ENCODE data around the gene NTSR2. TPM values are rescaled to one million over a fixed set of nuclear protein-coding genes. Genes with fewer than 3 reads are reported as not detected.

Gene NTSR2
- total RNA-seq, 1 donor from 2014 or later = not detected

DNA sequence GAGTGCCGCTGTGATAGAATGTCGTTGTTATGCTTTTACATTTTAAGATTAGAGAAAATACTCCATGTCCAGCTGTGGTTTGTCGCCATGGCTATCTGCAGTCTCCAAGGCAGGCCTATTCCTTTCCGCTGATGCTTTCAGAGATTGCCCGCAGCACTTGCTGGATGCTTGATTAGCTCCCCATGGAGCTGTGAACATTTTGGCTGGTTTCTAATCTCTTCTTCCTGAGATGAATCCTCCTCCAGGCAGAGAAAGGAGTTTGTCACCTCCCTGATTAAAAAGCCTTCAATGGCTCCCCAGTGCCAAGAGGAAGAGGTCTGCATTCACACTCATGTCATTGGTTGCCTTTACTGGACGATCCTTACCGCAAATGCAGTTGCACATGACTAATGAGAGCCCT is 43.8 kb upstream of the NTSR2 start:
- Mint-ChIP-seq H3K36me3 (no peaks in the 10 kb centered on the region), H3K4me3 (no peak overlapping the region), H3K4me1 (peaks cover 32% of the 10 kb centered on the region), H3K9me3 (no peaks in the 10 kb centered on the region), H3K27me3 (ENCODE audit: insufficient read depth, low read depth) (peaks cover 6% of the 10 kb centered on the region), H3K27ac (peak overlapping the region; percentile 34)
- Histone ChIP-seq H2AFZ (replicated peaks) (no peak overlapping the region), H3K4me1 (no peaks in the 10 kb centered on the region), H3K4me3 (no peak overlapping the region), H3K9ac (no peak overlapping the region), H4K20me1 (ENCODE audit: low read depth) (no peaks in the 10 kb centered on the region), H3K9me3 (ENCODE audit: low read depth) (no peaks in the 10 kb centered on the region), H3K36me3 (no peaks in the 10 kb centered on the region), H3K4me2 (no peak overlapping the region), H3K27ac (no peak overlapping the region), H3F3A (ENCODE audit: low read depth) (no peaks in the 10 kb centered on the region), H3K27me3 (no peaks in the 10 kb centered on the region), H3K79me2 (ENCODE audit: low read depth) (no peaks in the 10 kb centered on the region)
- no peak for TF ChIP-seq EZH2phosphoT487 (IDR thresholded peaks at IDR 0.05)
- TF ChIP-seq CTCF (IDR thresholded peaks at IDR 0.05) = no peak
- no peak for TF ChIP-seq EZH2 (IDR thresholded peaks at IDR 0.05)
- peak; percentile 14 for DNase-seq (ENCODE audit: low spot score)

GRCh38 chr2:11712866-11713265 is 42.9 kb upstream of the NTSR2 start:
- Mint-ChIP-seq H3K9me3 (no peaks in the 10 kb centered on the region), H3K36me3 (no peaks in the 10 kb centered on the region), H3K27me3 (ENCODE audit: insufficient read depth, low read depth) (peaks cover 8% of the 10 kb centered on the region), H3K4me3 (no peak overlapping the region), H3K4me1 (peaks cover 31% of the 10 kb centered on the region), H3K27ac (no peak overlapping the region)
- DNase-seq (ENCODE audit: low spot score) = no peak
- Histone ChIP-seq H3K4me3 (no peak overlapping the region), H3K27ac (no peak overlapping the region), H4K20me1 (ENCODE audit: low read depth) (no peaks in the 10 kb centered on the region), H3K79me2 (ENCODE audit: low read depth) (no peaks in the 10 kb centered on the region), H3K4me1 (no peaks in the 10 kb centered on the region), H2AFZ (replicated peaks) (no peak overlapping the region), H3K9ac (no peak overlapping the region), H3K9me3 (ENCODE audit: low read depth) (no peaks in the 10 kb centered on the region), H3K27me3 (no peaks in the 10 kb centered on the region), H3F3A (ENCODE audit: low read depth) (no peaks in the 10 kb centered on the region), H3K4me2 (no peak overlapping the region), H3K36me3 (no peaks in the 10 kb centered on the region)
- TF ChIP-seq CTCF (IDR thresholded peaks at IDR 0.05) (no peak), EZH2 (IDR thresholded peaks at IDR 0.05) (no peak), EZH2phosphoT487 (IDR thresholded peaks at IDR 0.05) (no peak)

GRCh38 chr2:11711751-11712150 is 41.8 kb upstream of the NTSR2 start:
- no peak for DNase-seq (ENCODE audit: low spot score)
- peaks cover 3% of the 10 kb centered on the region for H3K9me3 Mint-ChIP-seq
- no peak for TF ChIP-seq EZH2phosphoT487 (IDR thresholded peaks at IDR 0.05)

GRCh38 chr2:11711354-11711716 is 41.3 kb upstream of the NTSR2 start:
- Mint-ChIP-seq H3K4me1 (peaks cover 24% of the 10 kb centered on the region), H3K27me3 (ENCODE audit: insufficient read depth, low read depth) (peaks cover 12% of the 10 kb centered on the region), H3K27ac (peak overlapping the region; percentile 18), H3K4me3 (no peak overlapping the region), H3K9me3 (peaks cover 3% of the 10 kb centered on the region), H3K36me3 (no peaks in the 10 kb centered on the region)
- Histone ChIP-seq H3K4me2 (no peak overlapping the region), H3K4me3 (no peak overlapping the region), H3K36me3 (no peaks in the 10 kb centered on the region), H3F3A (ENCODE audit: low read depth) (no peaks in the 10 kb centered on the region), H3K4me1 (no peaks in the 10 kb centered on the region), H3K27ac (no peak overlapping the region), H3K27me3 (no peaks in the 10 kb centered on the region), H2AFZ (replicated peaks) (no peak overlapping the region), H3K79me2 (ENCODE audit: low read depth) (no peaks in the 10 kb centered on the region), H3K9me3 (ENCODE audit: low read depth) (no peaks in the 10 kb centered on the region), H3K9ac (no peak overlapping the region), H4K20me1 (ENCODE audit: low read depth) (no peaks in the 10 kb centered on the region)
- no peak for DNase-seq (ENCODE audit: low spot score)
- no peak for TF ChIP-seq CTCF (IDR thresholded peaks at IDR 0.05)

More at GRCh38 chr2:11711751-11712150, 41.8 kb upstream of the NTSR2 start:
- Histone ChIP-seq H3K9ac (no peak overlapping the region), H3F3A (ENCODE audit: low read depth) (no peaks in the 10 kb centered on the region), H3K4me3 (no peak overlapping the region), H3K36me3 (no peaks in the 10 kb centered on the region), H3K27me3 (no peaks in the 10 kb centered on the region), H3K9me3 (ENCODE audit: low read depth) (no peaks in the 10 kb centered on the region), H2AFZ (replicated peaks) (no peak overlapping the region), H3K4me2 (no peak overlapping the region), H3K27ac (no peak overlapping the region), H3K4me1 (no peaks in the 10 kb centered on the region), H3K79me2 (ENCODE audit: low read depth) (no peaks in the 10 kb centered on the region), H4K20me1 (ENCODE audit: low read depth) (no peaks in the 10 kb centered on the region)
- H3K36me3 Mint-ChIP-seq = no peaks in the 10 kb centered on the region
- H3K4me1 Mint-ChIP-seq = peaks cover 26% of the 10 kb centered on the region
- no peak overlapping the region for H3K4me3 Mint-ChIP-seq
- peaks cover 12% of the 10 kb centered on the region for H3K27me3 Mint-ChIP-seq (ENCODE audit: insufficient read depth, low read depth)
- no peak overlapping the region for H3K27ac Mint-ChIP-seq

Measured in neural progenitor cell (in vitro differentiated cells).